B cell (primary cell): ENCODE measurements around the gene MYO10. TPM values are rescaled to one million over a fixed set of nuclear protein-coding genes. Genes with fewer than 3 reads are reported as not detected.

ENCODE experiments used
- ATAC-seq: fragments of 200-7000 bp; cut with Tn5 transposase; one replicate; pipeline ENCODE4 v1.10.0; 2021; ENCODE audit warnings: low read depth, mild to moderate bottlenecking, moderate number of reproducible peaks, moderate library complexity
- CTCF ChIA-PET: fragments of 350-600 bp; sonication (Branson Sonifier 250); formaldehyde crosslinking; loops from one replicate; lab custom pipeline; 2021; ENCODE audit warnings: antibody characterized with exemption, inconsistent platforms; lab: Charles Lee
- POLR2A ChIA-PET: fragments of 350-600 bp; sonication (Branson Sonifier 250); formaldehyde crosslinking; loops from one replicate; lab custom pipeline; 2021; ENCODE audit warnings: antibody characterized with exemption; lab: Charles Lee
- DNase-seq: peaks from one replicate; pipeline ENCODE4 v3.0.0; 2013
- H2AFZ ChIP-seq: 2 replicates; pipeline ENCODE4 v1.6.1; 2012; ENCODE audit warnings: mild to moderate bottlenecking, low read depth, low read length; ENCODE audit not compliant: insufficient read depth, poor library complexity, severe bottlenecking
- H3K27ac ChIP-seq, 2 donors: 1 replicate in 1 of 2; 2 replicates in 1 of 2; pipeline ENCODE4 v1.5.1; 2012 to 2013; ENCODE audit warnings: low read length in 2 of 2, mild to moderate bottlenecking in 2 of 2, moderate library complexity in 1 of 2
- H3K27me3 ChIP-seq, 4 experiments: fragments of 200-600 bp in 1 of 4; sonication (generic) in 1 of 4; replicated peaks in 1 of 4; 1 replicate in 2 of 4; 2 replicates in 2 of 4; pipeline versions ENCODE4 v1.6.1 to v1.7.0; 2013 to 2016; ENCODE audit warnings: low read length in 3 of 4, mild to moderate bottlenecking in 2 of 4, mixed read lengths in 1 of 4, moderate library complexity in 1 of 4; ENCODE audit not compliant: insufficient read depth in 4 of 4, control insufficient read depth in 3 of 4; ENCODE audit errors: control extremely low read depth in 1 of 4
- H3K36me3 ChIP-seq, 2 experiments: replicated peaks in 1 of 2; 1 replicate in 1 of 2; 2 replicates in 1 of 2; pipeline versions ENCODE4 v1.6.1 to v1.7.1; 2013; ENCODE audit warnings: low read length in 1 of 2; ENCODE audit not compliant: insufficient read depth in 2 of 2, control insufficient read depth in 1 of 2; ENCODE audit errors: control extremely low read depth in 1 of 2, extremely low read depth in 1 of 2
- H3K4me1 ChIP-seq, 2 donors: fragments of 200-600 bp in 1 of 2; sonication (generic) in 1 of 2; 1 replicate in 1 of 2; 2 replicates in 1 of 2; pipeline versions ENCODE4 v1.5.1 to v1.6.1; 2013 to 2017; ENCODE audit warnings: low read length in 2 of 2; ENCODE audit not compliant: control insufficient read depth in 2 of 2, insufficient read depth in 2 of 2
- H3K4me2 ChIP-seq: replicated peaks from 2 replicates; pipeline ENCODE3; 2012; ENCODE audit warnings: mild to moderate bottlenecking, low read depth, low read length; ENCODE audit not compliant: poor library complexity, severe bottlenecking
- H3K4me3 ChIP-seq, 5 experiments: fragments of 200-600 bp in 1 of 5; sonication (generic) in 1 of 5; 1 replicate in 3 of 5; 2 replicates in 2 of 5; pipeline versions ENCODE4 v1.5.1 to v1.7.0; 2011 to 2016; ENCODE audit warnings: low read length in 4 of 5, mild to moderate bottlenecking in 4 of 5, low read depth in 2 of 5, control low read depth in 1 of 5, moderate library complexity in 1 of 5; ENCODE audit not compliant: insufficient read depth in 1 of 5; ENCODE audit errors: control extremely low read depth in 1 of 5, extremely low read depth in 1 of 5
- H3K79me2 ChIP-seq: fragments of 200-600 bp; sonication (generic); one replicate; pipeline ENCODE4 v1.6.0; 2016; ENCODE audit warnings: low read length; ENCODE audit not compliant: control insufficient read depth, insufficient read depth
- H3K9ac ChIP-seq: fragments of 200-600 bp; sonication (generic); 2 replicates; pipeline ENCODE4 v1.6.1; 2017; ENCODE audit warnings: mild to moderate bottlenecking, low read length, moderate library complexity
- H3K9me3 ChIP-seq, 3 donors: one replicate each; pipeline versions ENCODE4 v1.6.1 to v1.7.1; 2013; ENCODE audit warnings: low read length in 2 of 3; ENCODE audit not compliant: control insufficient read depth in 2 of 3, insufficient read depth in 1 of 3; ENCODE audit errors: control extremely low read depth in 1 of 3
- H4K20me1 ChIP-seq: 2 replicates; pipeline ENCODE4 v1.6.0; 2012; ENCODE audit warnings: mild to moderate bottlenecking, low read length; ENCODE audit not compliant: insufficient read depth, control insufficient read depth, poor library complexity, severe bottlenecking
- H3K27ac Mint-ChIP-seq: one replicate; pipeline ENCODE4 v1.8.0; 2021; ENCODE audit warnings: mixed read lengths
- H3K27me3 Mint-ChIP-seq: one replicate; pipeline ENCODE4 v1.8.0; 2021; ENCODE audit warnings: mixed read lengths
- H3K4me1 Mint-ChIP-seq: one replicate; pipeline ENCODE4 v1.8.0; 2021; ENCODE audit warnings: mixed read lengths
- H3K4me3 Mint-ChIP-seq: one replicate; pipeline ENCODE4 v1.8.0; 2021; ENCODE audit warnings: mixed read lengths
- H3K9me3 Mint-ChIP-seq: one replicate; pipeline ENCODE4 v1.8.0; 2022; ENCODE audit warnings: mixed read lengths; ENCODE audit not compliant: insufficient read depth
- EZH2 ChIP-seq: IDR thresholded peaks from 2 replicates; pipeline ENCODE4 v1.6.1; 2012; ENCODE audit warnings: borderline replicate concordance, low read depth, mild to moderate bottlenecking, moderate library complexity, low read length; ENCODE audit not compliant: insufficient read depth, poor library complexity, severe bottlenecking
- WGBS: methylation state at CpG from one replicate; pipeline ENCODE4 v1.1.5; 2013; ENCODE audit warnings: missing lambda C conversion rate; ENCODE audit not compliant: insufficient coverage; 5-methylcytosine and 5-hydroxymethylcytosine counted together
- intact Hi-C: fragments of 100-400 bp; cut with micrococcal nuclease; formaldehyde crosslinking; loops from one replicate; pipeline ENCODE4 v1.10.0; 2022
- polyA plus RNA-seq: library from polyadenylated mRNA; depleted of rRNA; stranded (reverse); fragments of >200 nt; gene quantifications from 2 replicates; pipeline ENCODE4 v1.2.3, GENCODE V29; 2012
- total RNA-seq, 2 donors: library from RNA; stranded (reverse); fragments of 120-200 nt in 1 of 2; gene quantifications; 1 replicate in 1 of 2; 2 replicates in 1 of 2; pipeline versions ENCODE4 v1.2.3 to v1.2.4, GENCODE V29; 2013 to 2022
- TF ChIP-seq, protein P1 (sequence below): fragments of 200-600 bp; IDR thresholded peaks from one replicate; pipeline ENCODE4 v1.8.0; 2022; ENCODE audit warnings: antibody characterized with exemption, mild to moderate bottlenecking

Gene MYO10
- total and polyA plus RNA-seq, 2 donors (not counting 1 experiment from before 2014, with no cell fraction given), result 0.10 TPM; not detected in 1

DNA sequence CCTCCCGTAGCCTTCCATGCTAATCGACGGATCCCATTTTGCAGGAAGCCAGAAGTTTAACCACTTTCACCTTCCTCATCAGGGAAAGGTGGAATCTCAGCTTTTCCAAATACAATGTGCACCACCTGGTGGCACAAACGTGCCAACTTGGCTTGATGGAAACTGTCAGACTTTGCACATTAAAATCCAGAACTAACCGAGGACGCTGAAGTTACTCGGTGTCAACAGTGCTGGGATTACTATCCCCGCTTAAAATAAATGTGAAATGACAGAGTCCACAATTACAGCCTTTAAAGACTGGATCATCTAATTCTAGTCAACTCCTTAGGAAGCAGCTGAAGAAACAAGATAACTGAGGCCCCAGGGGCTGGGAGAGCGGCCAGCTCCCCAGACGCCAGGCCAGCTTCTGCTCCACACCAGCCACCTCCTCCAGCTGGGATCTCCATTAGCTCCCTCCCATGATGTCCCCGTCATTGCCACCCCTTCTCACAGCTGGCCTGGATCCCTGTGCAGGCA lies 269.1 kb downstream of the MYO10 start:
- H3K4me3 Mint-ChIP-seq, result no peak overlapping the region
- POLR2A ChIA-PET, result no interaction called here
- Histone ChIP-seq H3K79me2 (no peaks in the 10 kb centered on the region), H3K4me3 (no peak overlapping the region), H3K4me2 (no peak overlapping the region), H3K4me1 (no peaks in the 10 kb centered on the region), H2AFZ (no peak overlapping the region), H3K9ac (no peak overlapping the region), H3K27ac (no peak overlapping the region), H3K27me3 (no peaks in the 10 kb centered on the region), H3K36me3 (no peaks in the 10 kb centered on the region), H4K20me1 (no peaks in the 10 kb centered on the region), H3K9me3 (no peaks in the 10 kb centered on the region)
- TF ChIP-seq, protein P1, sequence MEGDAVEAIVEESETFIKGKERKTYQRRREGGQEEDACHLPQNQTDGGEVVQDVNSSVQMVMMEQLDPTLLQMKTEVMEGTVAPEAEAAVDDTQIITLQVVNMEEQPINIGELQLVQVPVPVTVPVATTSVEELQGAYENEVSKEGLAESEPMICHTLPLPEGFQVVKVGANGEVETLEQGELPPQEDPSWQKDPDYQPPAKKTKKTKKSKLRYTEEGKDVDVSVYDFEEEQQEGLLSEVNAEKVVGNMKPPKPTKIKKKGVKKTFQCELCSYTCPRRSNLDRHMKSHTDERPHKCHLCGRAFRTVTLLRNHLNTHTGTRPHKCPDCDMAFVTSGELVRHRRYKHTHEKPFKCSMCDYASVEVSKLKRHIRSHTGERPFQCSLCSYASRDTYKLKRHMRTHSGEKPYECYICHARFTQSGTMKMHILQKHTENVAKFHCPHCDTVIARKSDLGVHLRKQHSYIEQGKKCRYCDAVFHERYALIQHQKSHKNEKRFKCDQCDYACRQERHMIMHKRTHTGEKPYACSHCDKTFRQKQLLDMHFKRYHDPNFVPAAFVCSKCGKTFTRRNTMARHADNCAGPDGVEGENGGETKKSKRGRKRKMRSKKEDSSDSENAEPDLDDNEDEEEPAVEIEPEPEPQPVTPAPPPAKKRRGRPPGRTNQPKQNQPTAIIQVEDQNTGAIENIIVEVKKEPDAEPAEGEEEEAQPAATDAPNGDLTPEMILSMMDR, result peak; percentile 44
- TF ChIP-seq EZH2, result no peak
- CTCF ChIA-PET, result interaction anchor here (0.8 to 2.8 kb wide), 8 partner anchors 15 to 211 kb away, joined by 3 to 27 read pairs (median 4); no protein-coding TSS in a partner anchor
- 76% methylated on average over 11 of the region's 11 CpGs for WGBS
- intact Hi-C loops, result no loop called here
- H3K27ac Mint-ChIP-seq, result no peak overlapping the region
- ATAC-seq (no peak), DNase-seq (peak; percentile 18)
- no peaks in the 10 kb centered on the region for H3K9me3 Mint-ChIP-seq
- H3K4me1 Mint-ChIP-seq, result no peaks in the 10 kb centered on the region
- H3K27me3 Mint-ChIP-seq, result no peaks in the 10 kb centered on the region

DNA sequence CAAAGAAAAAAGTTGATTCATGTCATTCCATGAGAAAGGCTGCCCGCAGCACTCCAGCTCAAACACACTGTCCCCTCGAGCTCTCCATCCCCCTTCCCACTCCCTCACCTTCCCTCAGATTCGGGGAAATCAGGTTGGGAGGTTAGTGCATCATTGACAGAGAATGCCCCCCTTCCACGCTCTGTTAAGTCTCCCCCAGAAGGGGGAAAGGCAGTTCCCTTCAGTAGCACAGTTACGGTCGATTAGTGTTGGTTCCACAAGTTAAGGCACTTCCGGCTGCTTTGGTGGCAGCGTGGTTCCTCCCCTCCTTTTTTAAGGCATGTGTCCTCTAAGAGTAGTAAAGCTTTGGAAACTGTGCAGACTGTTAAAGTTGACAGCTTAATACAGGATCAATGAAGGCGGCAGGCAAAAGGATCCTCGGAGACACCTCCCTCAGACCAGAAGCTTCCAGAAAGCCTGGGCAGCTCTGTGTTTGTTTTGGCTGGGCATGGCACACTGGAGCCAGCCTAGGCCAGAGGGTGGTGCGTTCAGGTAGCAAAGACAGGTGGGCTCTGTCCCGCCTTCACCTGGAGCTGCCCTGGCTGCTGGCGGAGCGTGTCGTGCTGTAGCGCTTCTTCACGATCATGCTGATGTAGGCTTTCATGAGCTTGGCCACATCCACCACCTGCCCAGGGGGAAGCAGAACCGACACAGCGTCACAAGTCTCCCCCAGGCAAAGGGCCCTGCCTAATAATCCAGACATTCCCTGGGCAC lies 269.8 kb downstream of the MYO10 start:
- intact Hi-C loops, result no loop called here
- 87% methylated on average over 14 of the region's 19 CpGs for WGBS
- ChIA-PET POLR2A (no interaction called here), CTCF (interaction anchor here (0.8 to 2.8 kb wide), 10 partner anchors 23 to 211 kb away, joined by 3 to 27 read pairs (median 4); no protein-coding TSS in a partner anchor)
- no peak overlapping the region for H2AFZ ChIP-seq
- no peaks in the 10 kb centered on the region for H3K27me3 Mint-ChIP-seq
- H3K4me1 Mint-ChIP-seq, result no peaks in the 10 kb centered on the region
- no peaks in the 10 kb centered on the region for H3K36me3 ChIP-seq
- no peaks in the 10 kb centered on the region for H3K27me3 ChIP-seq
- no peaks in the 10 kb centered on the region for H4K20me1 ChIP-seq
- H3K4me3 Mint-ChIP-seq, result no peak overlapping the region
- no peaks in the 10 kb centered on the region for H3K4me1 ChIP-seq
- no peak overlapping the region for H3K9ac ChIP-seq
- no peak overlapping the region for H3K4me2 ChIP-seq
- ATAC-seq (no peak), DNase-seq (no peak)
- TF ChIP-seq EZH2, result no peak
- TF ChIP-seq, protein P1, result no peak
- no peak overlapping the region for H3K4me3 ChIP-seq
- no peak overlapping the region for H3K27ac Mint-ChIP-seq
- H3K79me2 ChIP-seq, result no peaks in the 10 kb centered on the region
- H3K27ac ChIP-seq, result no peak overlapping the region
- no peaks in the 10 kb centered on the region for H3K9me3 ChIP-seq
- H3K9me3 Mint-ChIP-seq, result no peaks in the 10 kb centered on the region
